Ascending aorta (tissue), 2 donors: Measurements from ENCODE around the gene SMPD4. TPM values are rescaled to one million over a fixed set of nuclear protein-coding genes. Genes with fewer than 3 reads are reported as not detected.
"Not testable (repeated sequence)": the region's sequence is repeated elsewhere in the genome, so short reads cannot be mapped to it uniquely, and the experiment has no call there.

Experiments used
- DNase-seq, 2 donors: peaks; one replicate each; pipeline ENCODE4 v3.0.0-alpha.2; 2019; ENCODE audit warnings: low spot score in 2 of 2
- H3K27ac ChIP-seq, 2 donors: fragments of 200-600 bp; sonication (generic); one replicate each; pipeline ENCODE4 v1.5.1; 2016 to 2017; ENCODE audit warnings: mild to moderate bottlenecking in 1 of 2
- H3K27me3 ChIP-seq: fragments of 200-600 bp; sonication (generic); one replicate; pipeline ENCODE4 v1.5.1; 2017
- H3K36me3 ChIP-seq, 2 donors: fragments of 200-600 bp; sonication (generic); one replicate each; pipeline ENCODE4 v1.5.1; 2016
- H3K4me1 ChIP-seq, 2 donors: fragments of 200-600 bp; sonication (generic); one replicate each; pipeline ENCODE4 v1.5.1; 2016 to 2017; ENCODE audit warnings: mild to moderate bottlenecking in 1 of 2
- H3K4me3 ChIP-seq, 2 donors: fragments of 200-600 bp; sonication (generic); one replicate each; pipeline ENCODE4 v1.5.1; 2016 to 2017; ENCODE audit warnings: mild to moderate bottlenecking in 1 of 2
- H3K9me3 ChIP-seq, 2 donors: fragments of 200-600 bp; sonication (generic); one replicate each; pipeline ENCODE4 v1.5.1; 2016
- CTCF ChIP-seq, 3 experiments: fragments of 200-600 bp in 2 of 3; fragments of 450-650 bp in 1 of 3; sonication (generic) in 2 of 3; IDR thresholded peaks; one replicate each; pipeline ENCODE4 v1.5.1; 2016 to 2019; ENCODE audit warnings: antibody characterized with exemption in 3 of 3, mild to moderate bottlenecking in 1 of 3, moderate library complexity in 1 of 3
- intact Hi-C: fragments of 100-400 bp; cut with DNase I; formaldehyde crosslinking; loops from one replicate; pipeline ENCODE4 v1.15.1; 2023
- total RNA-seq: library from RNA; depleted of rRNA; stranded (reverse); fragments of >200 nt; gene quantifications from one replicate; pipeline ENCODE4 v1.1.0, GENCODE V29; 2016

SMPD4 gene
- total RNA-seq, 1 donor from 2014 or later = 185 TPM

GRCh38 chr2:130156624-130157004 lies 24.8 kb downstream of the SMPD4 start:
- intact Hi-C loops = no loop called here
- H3K4me1 ChIP-seq = no peaks in the 10 kb centered on the region
- H3K36me3 ChIP-seq = peaks cover 52 to 58% of the 10 kb centered on the region in 2 donors
- H3K27me3 ChIP-seq = no peaks in the 10 kb centered on the region
- no peak overlapping the region for H3K27ac ChIP-seq
- H3K4me3 ChIP-seq = no peak overlapping the region
- no peak for DNase-seq
- no peaks in the 10 kb centered on the region for H3K9me3 ChIP-seq
- no peak for TF ChIP-seq CTCF (IDR thresholded peaks at IDR 0.05)

- peak in 1 of 3 experiments; percentile 26 for TF ChIP-seq CTCF (IDR thresholded peaks at IDR 0.05)
- H3K9me3 ChIP-seq, H3K27me3 ChIP-seq, H3K27ac ChIP-seq, H3K4me3 ChIP-seq, DNase-seq, intact Hi-C loops, H3K4me1 ChIP-seq: not testable (repeated sequence)
- peaks cover 52 to 58% of the 10 kb centered on the region in 2 donors for H3K36me3 ChIP-seq
Observed at GRCh38 chr2:130155956-130156623, 25.3 kb downstream of the SMPD4 start.

GRCh38 chr2:130154773-130155765 lies 26.3 kb downstream of the SMPD4 start:
- no peak for DNase-seq
- Histone ChIP-seq H3K27ac (no peak overlapping the region), H3K36me3 (peaks cover 50 to 53% of the 10 kb centered on the region in 2 donors)

GRCh38 chr2:130154423-130154770 lies 27.0 kb downstream of the SMPD4 start:
- intact Hi-C loops, H3K27ac ChIP-seq, DNase-seq, H3K9me3 ChIP-seq, H3K4me1 ChIP-seq, H3K4me3 ChIP-seq, H3K27me3 ChIP-seq: not testable (repeated sequence)
- H3K36me3 ChIP-seq = peaks cover 44 to 49% of the 10 kb centered on the region in 2 donors

More at GRCh38 chr2:130154773-130155765, 26.3 kb downstream of the SMPD4 start:
- Histone ChIP-seq H3K9me3 (no peaks in the 10 kb centered on the region), H3K4me1 (no peaks in the 10 kb centered on the region), H3K4me3 (no peak overlapping the region), H3K27me3 (no peaks in the 10 kb centered on the region)
- intact Hi-C loops = no loop called here
- TF ChIP-seq CTCF (IDR thresholded peaks at IDR 0.05) = no peak

GRCh38 chr2:130153721-130154422 lies 27.5 kb downstream of the SMPD4 start:
- DNase-seq, H3K27ac ChIP-seq, H3K4me3 ChIP-seq, intact Hi-C loops, H3K9me3 ChIP-seq, H3K4me1 ChIP-seq, H3K27me3 ChIP-seq: not testable (repeated sequence)
- H3K36me3 ChIP-seq = peaks cover 39 to 48% of the 10 kb centered on the region in 2 donors

- peaks cover 36 to 42% of the 10 kb centered on the region in 2 donors for H3K36me3 ChIP-seq
- no peak for TF ChIP-seq CTCF (IDR thresholded peaks at IDR 0.05)
- DNase-seq = no peak
- H3K27me3 ChIP-seq = no peaks in the 10 kb centered on the region
- H3K4me3 ChIP-seq = no peak overlapping the region
- no peaks in the 10 kb centered on the region for H3K9me3 ChIP-seq
- intact Hi-C loops = no loop called here
- no peaks in the 10 kb centered on the region for H3K4me1 ChIP-seq
- no peak overlapping the region for H3K27ac ChIP-seq
Observed at GRCh38 chr2:130152816-130153595, 28.4 kb downstream of the SMPD4 start.

- DNase-seq, H3K4me1 ChIP-seq, H3K4me3 ChIP-seq, H3K27me3 ChIP-seq, H3K9me3 ChIP-seq, intact Hi-C loops, H3K27ac ChIP-seq: not testable (repeated sequence)
- H3K36me3 ChIP-seq = peaks cover 34 to 35% of the 10 kb centered on the region in 2 donors
Observed at GRCh38 chr2:130152136-130152815, 29.1 kb downstream of the SMPD4 start.

- peak in 1 of 2 donors; percentile 42 for DNase-seq
- H3K9me3 ChIP-seq, H3K27ac ChIP-seq, H3K4me3 ChIP-seq, intact Hi-C loops, H3K4me1 ChIP-seq, H3K27me3 ChIP-seq: not testable (repeated sequence)
- peaks cover 33 to 35% of the 10 kb centered on the region in 2 donors for H3K36me3 ChIP-seq
Observed at GRCh38 chr2:130151145-130151512, 30.3 kb downstream of the SMPD4 start.
